ENCODE measurements around the gene PLIN5. TPM values are rescaled to one million over a fixed set of nuclear protein-coding genes. Genes with fewer than 3 reads are reported as not detected.

Gene PLIN5
- total RNA-seq, 2 experiments from 2014 or later = 0.31 to 0.93 TPM

DNA sequence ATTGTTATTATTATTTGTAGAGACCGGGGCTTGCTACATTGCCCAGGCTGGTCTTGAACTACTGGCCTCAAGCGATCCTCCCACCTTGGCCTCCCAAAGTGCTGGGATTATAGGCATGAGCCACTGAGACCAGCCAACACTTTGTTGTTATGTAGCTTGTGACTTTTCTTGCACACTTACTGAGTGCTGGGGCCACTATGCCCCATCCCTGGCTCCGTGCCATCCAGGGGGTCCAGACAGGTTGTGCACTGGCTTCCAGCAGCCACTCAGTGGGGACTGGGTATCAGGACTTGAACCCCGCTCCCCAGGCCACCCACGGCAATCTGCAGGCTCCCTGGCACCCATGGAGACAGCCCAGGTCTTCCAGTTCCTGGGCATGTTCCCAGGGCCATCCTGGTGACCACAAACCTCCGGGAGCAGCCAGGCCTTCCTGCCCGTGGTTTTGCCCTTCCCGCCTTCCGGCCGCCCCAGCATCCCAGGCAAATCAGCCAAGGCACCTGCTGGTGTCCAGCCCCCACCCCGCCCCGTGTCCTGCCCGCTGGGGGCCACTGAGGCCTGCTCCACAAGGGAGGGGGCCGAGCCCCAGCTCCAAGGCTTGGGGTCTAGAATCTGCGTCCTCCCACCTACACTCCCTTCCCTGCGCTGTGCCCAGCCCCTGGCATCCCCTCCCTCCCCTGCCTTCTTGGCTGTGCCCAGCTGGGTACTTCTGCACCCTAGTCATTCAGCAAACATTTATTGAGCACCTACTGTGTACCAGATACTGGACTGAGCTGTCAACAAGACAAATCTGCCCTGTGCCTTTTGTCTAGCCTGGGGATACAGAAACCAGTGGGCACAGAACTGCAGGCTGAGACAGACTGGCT is 48.2 kb upstream of the PLIN5 start:
- Mint-ChIP-seq H3K36me3 (ENCODE audit: low read depth) (no peaks in the 10 kb centered on the region), H3K27me3 (peaks cover 70% of the 10 kb centered on the region), H3K4me1 (ENCODE audit: low read depth) (peaks cover 17% of the 10 kb centered on the region), H3K27ac (no peak overlapping the region), H3K9me3 (no peaks in the 10 kb centered on the region), H3K4me3 (peak overlapping the region; percentile 25)
- Histone ChIP-seq H3K4me3 (ENCODE audit: low read length) (no peak overlapping the region), H3K4me1 (ENCODE audit: insufficient read depth, low read length) (peaks cover 16% of the 10 kb centered on the region), H3K9me3 (ENCODE audit: control insufficient read depth in 1 of 2, insufficient read depth in 1 of 2, low read length in 2 of 2) (peaks cover 0 to 21% of the 10 kb centered on the region in 2 experiments), H3K27me3 (ENCODE audit: control insufficient read depth in 1 of 2, insufficient read depth in 2 of 2, low read length in 2 of 2) (peaks cover 64 to 81% of the 10 kb centered on the region in 2 experiments), H3K36me3 (ENCODE audit: insufficient read depth, low read length) (no peaks in the 10 kb centered on the region), H3K27ac (ENCODE audit: low read depth in 1 of 2, low read length in 2 of 2) (no peak overlapping the region)
- TF ChIP-seq, protein P1, sequence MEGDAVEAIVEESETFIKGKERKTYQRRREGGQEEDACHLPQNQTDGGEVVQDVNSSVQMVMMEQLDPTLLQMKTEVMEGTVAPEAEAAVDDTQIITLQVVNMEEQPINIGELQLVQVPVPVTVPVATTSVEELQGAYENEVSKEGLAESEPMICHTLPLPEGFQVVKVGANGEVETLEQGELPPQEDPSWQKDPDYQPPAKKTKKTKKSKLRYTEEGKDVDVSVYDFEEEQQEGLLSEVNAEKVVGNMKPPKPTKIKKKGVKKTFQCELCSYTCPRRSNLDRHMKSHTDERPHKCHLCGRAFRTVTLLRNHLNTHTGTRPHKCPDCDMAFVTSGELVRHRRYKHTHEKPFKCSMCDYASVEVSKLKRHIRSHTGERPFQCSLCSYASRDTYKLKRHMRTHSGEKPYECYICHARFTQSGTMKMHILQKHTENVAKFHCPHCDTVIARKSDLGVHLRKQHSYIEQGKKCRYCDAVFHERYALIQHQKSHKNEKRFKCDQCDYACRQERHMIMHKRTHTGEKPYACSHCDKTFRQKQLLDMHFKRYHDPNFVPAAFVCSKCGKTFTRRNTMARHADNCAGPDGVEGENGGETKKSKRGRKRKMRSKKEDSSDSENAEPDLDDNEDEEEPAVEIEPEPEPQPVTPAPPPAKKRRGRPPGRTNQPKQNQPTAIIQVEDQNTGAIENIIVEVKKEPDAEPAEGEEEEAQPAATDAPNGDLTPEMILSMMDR (IDR thresholded peaks at IDR 0.05) = no peak
- no peak for DNase-seq
- no peak for ATAC-seq (ENCODE audit: poor library complexity)
- intact Hi-C loops (cut with DNase I, micrococcal nuclease) = no loop called here
- ChIA-PET POLR2A (no interaction called here), CTCF (no interaction called here)

DNA sequence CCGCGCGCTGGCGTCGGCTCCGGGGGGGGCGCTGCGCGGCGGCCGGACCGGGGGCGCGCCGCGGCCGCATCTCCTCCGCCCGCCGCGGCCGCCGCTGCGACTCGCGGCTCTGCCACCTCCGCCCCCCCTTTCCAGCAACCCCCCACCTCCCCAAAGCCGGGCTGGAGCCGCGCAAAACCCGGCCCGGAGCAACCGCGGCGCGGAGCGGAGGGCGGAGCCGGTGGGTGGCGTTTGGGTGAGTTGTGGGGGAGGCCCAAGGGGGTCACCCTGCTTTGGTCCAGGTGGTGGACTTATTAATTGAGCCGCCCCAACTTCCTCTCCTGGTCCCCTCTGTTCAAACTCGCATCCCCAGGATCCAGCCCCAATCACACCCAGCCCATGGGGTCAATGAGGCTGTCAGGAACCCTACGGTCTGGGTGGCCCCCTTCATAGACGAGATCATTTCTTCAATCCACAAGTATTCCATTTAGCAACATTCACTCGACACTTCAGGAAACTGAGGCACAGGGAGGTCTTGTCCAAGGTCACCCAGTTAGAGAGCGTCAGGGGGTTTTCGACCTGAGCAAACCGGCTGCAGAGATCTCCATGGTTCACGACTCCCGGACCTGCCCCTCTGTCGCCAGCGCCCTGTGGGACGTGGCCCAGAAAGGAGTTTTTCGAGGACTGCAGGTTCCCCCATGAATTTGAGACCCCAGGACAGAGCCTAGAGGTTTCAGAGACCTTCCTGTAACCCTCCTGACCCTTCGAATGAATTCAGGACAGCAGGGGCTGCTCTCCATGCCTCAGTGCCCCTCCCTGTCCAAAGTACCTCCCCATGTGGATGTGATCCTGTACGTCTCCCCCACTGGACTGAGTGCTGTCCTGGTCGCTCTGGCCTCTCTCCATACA is 46.9 kb upstream of the PLIN5 start:
- H3K27me3 Mint-ChIP-seq = peaks cover 68% of the 10 kb centered on the region
- intact Hi-C loops (cut with DNase I, micrococcal nuclease) = no loop called here
- no peaks in the 10 kb centered on the region for H3K9me3 Mint-ChIP-seq
- Histone ChIP-seq H3K9me3 (ENCODE audit: control insufficient read depth in 1 of 2, insufficient read depth in 1 of 2, low read length in 2 of 2) (peaks cover 0 to 21% of the 10 kb centered on the region in 2 experiments), H3K36me3 (ENCODE audit: insufficient read depth, low read length) (no peaks in the 10 kb centered on the region), H3K27ac (ENCODE audit: low read depth in 1 of 2, low read length in 2 of 2) (no peak overlapping the region), H3K4me1 (ENCODE audit: insufficient read depth, low read length) (peaks cover 16% of the 10 kb centered on the region), H3K4me3 (ENCODE audit: low read length) (no peak overlapping the region), H3K27me3 (ENCODE audit: control insufficient read depth in 1 of 2, insufficient read depth in 2 of 2, low read length in 2 of 2) (peaks cover 63 to 89% of the 10 kb centered on the region in 2 experiments)
- POLR2A ChIA-PET = no interaction called here
- H3K36me3 Mint-ChIP-seq (ENCODE audit: low read depth) = no peaks in the 10 kb centered on the region
- H3K4me1 Mint-ChIP-seq (ENCODE audit: low read depth) = peaks cover 17% of the 10 kb centered on the region
- H3K4me3 Mint-ChIP-seq = peak overlapping the region; percentile 69
- ATAC-seq (ENCODE audit: poor library complexity) = no peak
- H3K27ac Mint-ChIP-seq = no peak overlapping the region
- TF ChIP-seq, protein P1 (IDR thresholded peaks at IDR 0.05) = no peak
- CTCF ChIA-PET = no interaction called here
- DNase-seq = no peak

DNA sequence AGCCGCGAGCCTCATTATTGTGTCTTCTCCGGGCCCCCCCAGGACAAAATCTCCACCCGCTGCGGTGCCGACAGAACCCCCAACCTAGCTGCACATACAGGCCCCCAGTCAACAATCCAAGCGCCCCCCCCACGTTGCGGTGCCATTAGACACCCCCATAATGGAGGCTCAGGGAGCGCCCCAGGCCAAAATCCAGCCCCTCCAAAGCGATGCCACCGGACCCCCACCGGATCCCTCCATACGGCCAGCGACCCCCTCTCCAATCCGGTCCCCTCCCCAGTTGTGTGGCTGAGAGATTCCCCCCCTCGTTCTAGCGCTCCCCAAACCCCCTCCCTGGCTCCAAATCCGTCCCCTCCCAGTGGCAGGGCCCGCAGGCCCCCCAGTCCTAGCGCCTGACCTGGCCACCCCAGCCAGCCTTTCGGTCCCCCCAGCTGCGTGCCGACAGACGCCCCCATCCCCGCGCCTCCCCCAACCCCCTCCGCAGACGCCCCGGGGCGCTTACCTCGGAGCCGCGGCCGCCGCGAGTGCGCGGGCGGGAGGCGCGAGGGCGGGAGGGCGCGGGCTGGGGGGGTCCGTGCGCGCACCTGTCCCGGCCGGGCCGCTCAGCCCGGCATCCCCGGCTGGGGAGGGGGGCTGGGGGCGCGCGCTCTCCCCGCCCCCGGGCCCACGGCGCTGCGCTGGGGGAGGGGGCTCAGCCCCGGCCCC is 46.1 kb upstream of the PLIN5 start:
- ChIA-PET POLR2A (no interaction called here), CTCF (interaction anchor here (1.6 kb wide), 1 partner anchor 55 kb away, joined by 6 read pairs; no protein-coding TSS in a partner anchor)
- H3K27me3 ChIP-seq (ENCODE audit: control insufficient read depth in 1 of 2, insufficient read depth in 2 of 2, low read length in 2 of 2) = peaks cover 62 to 87% of the 10 kb centered on the region in 2 experiments
- H3K27ac ChIP-seq (ENCODE audit: low read depth in 1 of 2, low read length in 2 of 2) = no peak overlapping the region
- ATAC-seq (ENCODE audit: poor library complexity) = no peak
- intact Hi-C loops (cut with DNase I, micrococcal nuclease) = no loop called here
- Mint-ChIP-seq H3K36me3 (ENCODE audit: low read depth) (no peaks in the 10 kb centered on the region), H3K4me3 (no peak overlapping the region), H3K27me3 (peaks cover 71% of the 10 kb centered on the region), H3K27ac (no peak overlapping the region), H3K9me3 (no peaks in the 10 kb centered on the region), H3K4me1 (ENCODE audit: low read depth) (peaks cover 16% of the 10 kb centered on the region)
- H3K4me1 ChIP-seq (ENCODE audit: insufficient read depth, low read length) = peaks cover 16% of the 10 kb centered on the region
- TF ChIP-seq, protein P1 (IDR thresholded peaks at IDR 0.05) = no peak
- H3K4me3 ChIP-seq (ENCODE audit: low read length) = no peak overlapping the region
- DNase-seq = no peak
- no peaks in the 10 kb centered on the region for H3K36me3 ChIP-seq (ENCODE audit: insufficient read depth, low read length)
- H3K9me3 ChIP-seq (ENCODE audit: control insufficient read depth in 1 of 2, insufficient read depth in 1 of 2, low read length in 2 of 2) = peaks cover 0 to 24% of the 10 kb centered on the region in 2 experiments

Measured in CD4-positive, alpha-beta T cell (primary cell).